Measurements from ENCODE around the gene SRPK2. TPM values are rescaled to one million over a fixed set of nuclear protein-coding genes. Genes with fewer than 3 reads are reported as not detected.

SRPK2 gene
- total and polyA plus RNA-seq, 8 donors = 7.6 to 109 (median 24.4) TPM

DNA sequence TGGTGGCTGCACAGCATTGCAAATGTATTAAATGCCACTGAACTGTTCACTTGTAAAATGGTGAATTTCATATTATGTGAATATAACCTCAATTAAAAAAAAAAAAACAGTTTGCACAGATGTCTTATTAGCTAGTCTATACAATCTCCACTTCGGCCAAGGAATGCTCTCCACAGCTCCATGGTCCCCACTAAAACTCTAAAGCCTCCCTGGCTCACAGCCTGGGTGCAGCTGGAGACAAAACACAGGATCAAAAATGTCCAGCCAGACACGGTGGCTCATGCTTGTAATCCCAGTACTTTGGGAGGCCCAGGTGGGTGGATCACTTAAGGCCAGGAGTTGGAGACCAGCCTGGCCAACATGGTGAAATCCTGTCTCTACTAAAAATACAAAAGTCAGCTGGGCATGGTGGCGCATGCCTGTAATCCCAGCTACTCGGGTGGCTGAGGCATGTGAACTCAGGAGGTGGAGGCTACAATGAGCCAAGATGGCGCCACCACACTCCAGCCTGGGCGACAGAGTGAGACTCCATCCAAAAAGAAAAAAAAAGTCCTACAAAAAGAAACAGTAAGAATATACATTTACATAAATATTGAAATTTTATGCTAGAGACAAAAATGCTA is 66.0 kb downstream of the SRPK2 start:
- Histone ChIP-seq H3K9me3 (no peaks in the 10 kb centered on the region), H3K4me3 (no peak overlapping the region), H3K27me3 (no peaks in the 10 kb centered on the region), H3K4me1 (peaks cover 0 to 28% (median 4%) of the 10 kb centered on the region in 4 donors), H3K36me3 (no peaks in the 10 kb centered on the region), H3K27ac (no peak overlapping the region)
- intact Hi-C loops (cut with DNase I; ENCODE audit: low total_unique reads) = no loop called here
- WGBS, 5 donors = 74 to 86% (median 84%) methylated on average over 6 of the region's 6 CpGs
- no peak for TF ChIP-seq EP300 (IDR thresholded peaks at IDR 0.05)
- TF ChIP-seq CTCF (IDR thresholded peaks at IDR 0.05) = no peak
- TF ChIP-seq POLR2A (IDR thresholded peaks at IDR 0.05) = no peak
- TF ChIP-seq POLR2AphosphoS5 (IDR thresholded peaks at IDR 0.05) = no peak
- DNase-seq = no peak

DNA sequence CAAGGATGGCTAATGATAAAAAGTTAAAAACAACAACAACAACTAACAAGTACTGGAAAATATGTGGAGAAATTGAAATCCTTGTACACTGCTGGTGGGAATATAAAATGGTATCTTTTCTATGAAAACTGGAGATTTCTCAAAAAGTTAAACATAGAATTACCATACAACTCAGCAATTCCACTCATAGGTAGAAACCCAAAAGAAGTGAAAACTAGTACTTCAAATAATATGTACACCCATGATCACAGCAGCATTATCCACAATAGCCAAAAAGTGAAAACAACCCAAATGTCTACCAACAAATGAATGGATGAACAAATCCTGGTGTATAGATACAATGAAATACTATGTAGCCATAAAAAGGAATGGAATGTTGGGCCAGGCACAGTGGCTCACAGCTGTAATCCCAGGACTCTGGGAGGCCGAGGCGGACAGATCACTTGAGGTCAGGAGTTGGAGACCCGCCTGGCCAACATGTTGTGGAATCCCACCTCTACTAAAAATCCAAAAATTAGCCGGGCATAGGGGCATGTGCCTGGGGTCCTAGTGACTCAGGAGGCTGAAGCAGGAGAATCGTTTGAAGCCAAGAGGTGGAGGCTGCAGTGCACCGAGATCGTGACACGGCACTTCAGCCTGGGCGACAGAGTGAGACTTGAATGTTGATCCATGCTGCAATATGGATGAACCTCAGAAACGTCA is 66.8 kb downstream of the SRPK2 start:
- Histone ChIP-seq H3K4me1 (peaks cover 0 to 32% (median 6%) of the 10 kb centered on the region in 4 donors), H3K27me3 (no peaks in the 10 kb centered on the region), H3K4me3 (no peak overlapping the region), H3K9me3 (no peaks in the 10 kb centered on the region), H3K36me3 (no peaks in the 10 kb centered on the region), H3K27ac (no peak overlapping the region)
- intact Hi-C loops (cut with DNase I; ENCODE audit: low total_unique reads) = no loop called here
- TF ChIP-seq POLR2A (IDR thresholded peaks at IDR 0.05) (no peak), POLR2AphosphoS5 (IDR thresholded peaks at IDR 0.05) (no peak)
- WGBS, 5 donors = 89 to 96% (median 95%) methylated on average over 10 of the region's 10 CpGs
- no peak for DNase-seq

GRCh38 chr7:105320896-105321295 is 67.8 kb downstream of the SRPK2 start:
- intact Hi-C loops (cut with DNase I; ENCODE audit: low total_unique reads) = no loop called here
- no peak for DNase-seq
- TF ChIP-seq POLR2AphosphoS5 (IDR thresholded peaks at IDR 0.05) (no peak), EP300 (IDR thresholded peaks at IDR 0.05) (no peak), POLR2A (IDR thresholded peaks at IDR 0.05) (no peak), CTCF (IDR thresholded peaks at IDR 0.05) (no peak)
- Histone ChIP-seq H3K27me3 (no peaks in the 10 kb centered on the region), H3K4me1 (peaks cover 0 to 34% (median 13%) of the 10 kb centered on the region in 4 donors), H3K4me3 (no peak overlapping the region), H3K9me3 (no peaks in the 10 kb centered on the region), H3K36me3 (no peaks in the 10 kb centered on the region), H3K27ac (no peak overlapping the region)
- WGBS, 5 donors = 92 to 100% (median 97%) methylated on average over 2 of the region's 2 CpGs

GRCh38 chr7:105319578-105319977 is 69.1 kb downstream of the SRPK2 start:
- DNase-seq = no peak

More at GRCh38 chr7:105319578-105319977, 69.1 kb downstream of the SRPK2 start:
- no peaks in the 10 kb centered on the region for H3K27me3 ChIP-seq
- no peak for TF ChIP-seq POLR2A (IDR thresholded peaks at IDR 0.05)
- TF ChIP-seq EP300 (IDR thresholded peaks at IDR 0.05) = no peak
- TF ChIP-seq POLR2AphosphoS5 (IDR thresholded peaks at IDR 0.05) = no peak
- no peak for TF ChIP-seq CTCF (IDR thresholded peaks at IDR 0.05)
- WGBS, 5 donors = 83 to 90% (median 85%) methylated on average over 10 of the region's 10 CpGs
- H3K4me1 ChIP-seq = peaks cover 0 to 36% (median 18%) of the 10 kb centered on the region in 4 donors
- H3K9me3 ChIP-seq = no peaks in the 10 kb centered on the region
- no peak overlapping the region for H3K27ac ChIP-seq
- no peaks in the 10 kb centered on the region for H3K36me3 ChIP-seq
- H3K4me3 ChIP-seq = no peak overlapping the region
- intact Hi-C loops (cut with DNase I; ENCODE audit: low total_unique reads) = no loop called here
